Measurements from ENCODE around the gene ACSBG1.

The ACSBG1 gene

DNA sequence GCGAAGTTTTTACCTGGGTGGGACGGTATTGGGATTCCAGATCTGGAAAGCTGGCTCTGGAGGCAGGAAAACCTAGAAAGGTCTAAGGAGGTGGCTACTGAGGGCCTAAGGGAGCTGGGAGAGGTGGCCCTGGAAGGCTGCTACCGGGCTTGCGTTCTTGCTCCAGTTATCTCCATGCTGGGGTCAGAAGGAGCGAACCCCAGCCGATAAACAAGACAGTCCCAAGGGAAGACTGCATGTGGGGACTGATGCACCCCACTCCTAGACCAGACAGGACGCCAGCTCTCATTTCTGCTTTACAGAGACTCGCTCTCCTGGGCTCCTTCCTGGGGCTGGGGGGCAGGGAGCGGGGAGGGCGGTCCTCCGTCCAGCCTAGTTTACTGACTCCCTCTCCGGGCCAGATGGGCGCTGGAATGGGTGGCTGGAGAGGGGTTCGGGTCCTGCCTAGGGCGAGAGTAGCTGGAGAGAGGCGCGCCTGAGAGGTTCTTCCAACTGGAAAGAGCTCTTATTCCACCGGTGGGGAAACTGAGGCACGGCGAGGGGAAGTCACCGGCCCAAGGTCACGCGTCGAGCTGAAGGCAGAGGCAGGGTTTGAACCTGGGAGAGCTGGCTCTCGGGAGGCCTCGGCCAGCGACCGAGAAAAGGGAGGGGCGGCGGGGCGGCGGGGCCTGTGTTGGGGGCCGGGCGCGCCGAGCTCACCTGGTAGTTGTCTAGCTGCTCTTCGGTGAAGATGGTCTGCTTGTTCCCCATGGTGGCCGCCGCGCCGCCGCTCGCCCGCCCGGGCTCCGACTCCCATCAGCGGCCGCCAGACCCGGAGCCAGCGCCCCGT is 103.7 kb downstream of the ACSBG1 start:
- H3K36me3 ChIP-seq (ENCODE audit: insufficient read depth, low read length): no peaks in the 10 kb centered on the region
- H3K9ac ChIP-seq (ENCODE audit: low read length): no peak overlapping the region
- no peaks in the 10 kb centered on the region for H3K27me3 ChIP-seq (ENCODE audit: control insufficient read depth in 1 of 2, insufficient read depth in 2 of 2, low read length in 2 of 2)
- peak overlapping the region in 1 of 2 donors; percentile 45 for H3K4me3 ChIP-seq (ENCODE audit: low read depth in 1 of 2, low read length in 2 of 2)
- no peaks in the 10 kb centered on the region for H3K9me3 ChIP-seq (ENCODE audit: low read length)
- no peak overlapping the region for H3K27ac ChIP-seq (ENCODE audit: low read depth, low read length)
- H3K4me1 ChIP-seq (ENCODE audit: insufficient read depth, low read length): peaks cover 9% of the 10 kb centered on the region

GRCh38 chr15:78129751-78130287 is 104.5 kb downstream of the ACSBG1 start:
- H3K27me3 ChIP-seq (ENCODE audit: control insufficient read depth in 1 of 2, insufficient read depth in 2 of 2, low read length in 2 of 2): no peaks in the 10 kb centered on the region
- H3K9ac ChIP-seq (ENCODE audit: low read length): no peak overlapping the region
- H3K4me3 ChIP-seq (ENCODE audit: low read depth in 1 of 2, low read length in 2 of 2): no peak overlapping the region
- H3K9me3 ChIP-seq (ENCODE audit: low read length): no peaks in the 10 kb centered on the region
- no peaks in the 10 kb centered on the region for H3K36me3 ChIP-seq (ENCODE audit: insufficient read depth, low read length)
- H3K4me1 ChIP-seq (ENCODE audit: insufficient read depth, low read length): peaks cover 9% of the 10 kb centered on the region
- no peak overlapping the region for H3K27ac ChIP-seq (ENCODE audit: low read depth, low read length)

- Histone ChIP-seq H3K9me3 (ENCODE audit: low read length) (no peaks in the 10 kb centered on the region), H3K9ac (ENCODE audit: low read length) (no peak overlapping the region), H3K36me3 (ENCODE audit: insufficient read depth, low read length) (no peaks in the 10 kb centered on the region), H3K4me3 (ENCODE audit: low read depth in 1 of 2, low read length in 2 of 2) (no peak overlapping the region), H3K27me3 (ENCODE audit: control insufficient read depth in 1 of 2, insufficient read depth in 2 of 2, low read length in 2 of 2) (no peaks in the 10 kb centered on the region), H3K4me1 (ENCODE audit: insufficient read depth, low read length) (peaks cover 9% of the 10 kb centered on the region), H3K27ac (ENCODE audit: low read depth, low read length) (no peak overlapping the region)
Measured at GRCh38 chr15:78129077-78129750, 105.2 kb downstream of the ACSBG1 start.

GRCh38 chr15:78127882-78128281 is 106.5 kb downstream of the ACSBG1 start:
- no peaks in the 10 kb centered on the region for H3K9me3 ChIP-seq (ENCODE audit: low read length)
- H3K4me1 ChIP-seq (ENCODE audit: insufficient read depth, low read length): peaks cover 9% of the 10 kb centered on the region
- no peak overlapping the region for H3K27ac ChIP-seq (ENCODE audit: low read depth, low read length)
- no peak overlapping the region for H3K4me3 ChIP-seq (ENCODE audit: low read depth in 1 of 2, low read length in 2 of 2)
- H3K9ac ChIP-seq (ENCODE audit: low read length): no peak overlapping the region
- H3K27me3 ChIP-seq (ENCODE audit: control insufficient read depth in 1 of 2, insufficient read depth in 2 of 2, low read length in 2 of 2): no peaks in the 10 kb centered on the region
- H3K36me3 ChIP-seq (ENCODE audit: insufficient read depth, low read length): no peaks in the 10 kb centered on the region

- Histone ChIP-seq H3K9ac (ENCODE audit: low read length) (no peak overlapping the region), H3K4me1 (ENCODE audit: insufficient read depth, low read length) (no peaks in the 10 kb centered on the region), H3K36me3 (ENCODE audit: insufficient read depth, low read length) (no peaks in the 10 kb centered on the region), H3K27ac (ENCODE audit: low read depth, low read length) (no peak overlapping the region), H3K27me3 (ENCODE audit: control insufficient read depth in 1 of 2, insufficient read depth in 2 of 2, low read length in 2 of 2) (no peaks in the 10 kb centered on the region), H3K4me3 (ENCODE audit: low read depth in 1 of 2, low read length in 2 of 2) (no peak overlapping the region), H3K9me3 (ENCODE audit: low read length) (no peaks in the 10 kb centered on the region)
Measured at GRCh38 chr15:78125267-78125666, 109.1 kb downstream of the ACSBG1 start.

- Histone ChIP-seq H3K4me3 (ENCODE audit: low read depth in 1 of 2, low read length in 2 of 2) (no peak overlapping the region), H3K4me1 (ENCODE audit: insufficient read depth, low read length) (no peaks in the 10 kb centered on the region), H3K9ac (ENCODE audit: low read length) (no peak overlapping the region), H3K27me3 (ENCODE audit: control insufficient read depth in 1 of 2, insufficient read depth in 2 of 2, low read length in 2 of 2) (no peaks in the 10 kb centered on the region), H3K9me3 (ENCODE audit: low read length) (no peaks in the 10 kb centered on the region), H3K36me3 (ENCODE audit: insufficient read depth, low read length) (no peaks in the 10 kb centered on the region), H3K27ac (ENCODE audit: low read depth, low read length) (no peak overlapping the region)
Measured at GRCh38 chr15:78120523-78120922, 113.8 kb downstream of the ACSBG1 start.
